Gastroesophageal sphincter (tissue), 4 donors: Measurements from ENCODE around the gene OR5V1. TPM values are rescaled to one million over a fixed set of nuclear protein-coding genes. Genes with fewer than 3 reads are reported as not detected.
"Not testable (repeated sequence)": the region's sequence is repeated elsewhere in the genome, so short reads cannot be mapped to it uniquely, and the experiment has no call there.

ENCODE experiments used
- ATAC-seq: fragments of 150-250 bp; one replicate; pipeline ENCODE4 v1.9.1; 2016; ENCODE audit warnings: mild to moderate bottlenecking, moderate library complexity
- H3K27ac ChIP-seq, 4 donors: fragments of 200-600 bp; sonication (generic) in 3 of 4; 1 replicate in 3 of 4; 2 replicates in 1 of 4; pipeline ENCODE4 v1.5.1; 2016 to 2019
- H3K27me3 ChIP-seq: fragments of 200-600 bp; sonication (generic); one replicate; pipeline ENCODE4 v1.5.1; 2019
- H3K36me3 ChIP-seq, 2 donors: fragments of 200-600 bp; sonication (generic); one replicate each; pipeline ENCODE4 v1.5.1; 2019; ENCODE audit warnings: control low read depth in 1 of 2
- H3K4me1 ChIP-seq, 3 donors: fragments of 200-600 bp; sonication (generic); 1 replicate in 2 of 3; 2 replicates in 1 of 3; pipeline ENCODE4 v1.5.1; 2016 to 2019; ENCODE audit warnings: control low read depth in 2 of 3
- H3K4me3 ChIP-seq, 2 donors: fragments of 200-600 bp; sonication (generic); one replicate each; pipeline ENCODE4 v1.5.1; 2019; ENCODE audit warnings: mild to moderate bottlenecking in 1 of 2, moderate library complexity in 1 of 2
- H3K9me3 ChIP-seq, 3 donors: fragments of 200-600 bp; sonication (generic); one replicate each; pipeline ENCODE4 v1.5.1; 2017 to 2019; ENCODE audit warnings: control low read depth in 2 of 3
- EP300 ChIP-seq: sonication (generic); formaldehyde crosslinking; IDR thresholded peaks from one replicate; pipeline ENCODE4 v1.6.1; 2017; ENCODE audit warnings: antibody characterized with exemption, mild to moderate bottlenecking
- POLR2A ChIP-seq, 2 donors: fragments of 450-650 bp; IDR thresholded peaks; one replicate each; pipeline ENCODE4 v1.6.1; 2017; ENCODE audit warnings: antibody characterized with exemption in 2 of 2, mild to moderate bottlenecking in 2 of 2, moderate library complexity in 1 of 2
- POLR2AphosphoS5 ChIP-seq: sonication (generic); formaldehyde crosslinking; IDR thresholded peaks from one replicate; pipeline ENCODE4 v1.6.1; 2017; ENCODE audit warnings: antibody characterized with exemption
- WGBS, 2 donors: methylation state at CpG; one replicate each; pipeline ENCODE4 v1.1.5; 2018; ENCODE audit warnings: low coverage in 1 of 2; 5-methylcytosine and 5-hydroxymethylcytosine counted together
- total RNA-seq, 4 donors: library from RNA; depleted of rRNA; stranded (reverse); fragments of >200 nt; gene quantifications; one replicate each; pipeline ENCODE4 v1.1.0, GENCODE V29; 2016
- TF ChIP-seq, protein P1 (sequence below), 4 experiments: fragments of 200-600 bp in 2 of 4; fragments of 450-650 bp in 2 of 4; sonication (generic) in 1 of 4; IDR thresholded peaks; one replicate each; pipeline ENCODE4 v1.5.1; 2017 to 2019; ENCODE audit warnings: antibody characterized with exemption in 4 of 4, mild to moderate bottlenecking in 2 of 4, moderate library complexity in 2 of 4

The OR5V1 gene
- total RNA-seq, 4 donors from 2014 or later = not detected

DNA sequence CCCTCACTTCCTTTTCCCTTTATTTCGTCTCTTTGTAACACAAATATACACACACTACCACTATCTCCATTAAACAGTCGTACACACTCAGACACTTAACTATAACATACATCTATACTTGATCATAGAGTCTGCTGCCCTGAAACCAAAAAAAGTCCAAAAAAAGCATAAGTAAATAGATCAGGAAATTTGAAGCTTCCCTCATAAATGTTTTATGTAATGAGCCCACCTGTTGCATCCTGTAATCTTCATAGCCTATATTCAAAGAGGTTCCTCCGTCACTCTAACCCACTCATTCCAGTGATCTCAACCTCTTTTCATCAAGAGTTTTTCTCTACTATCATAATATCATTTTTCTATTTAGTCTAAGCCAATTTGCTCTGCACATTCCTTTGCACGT lies 19.9 kb upstream of the OR5V1 start:
- TF ChIP-seq POLR2AphosphoS5 (no peak), POLR2A (IDR thresholded peaks at IDR 0.05) (no peak), EP300 (no peak)
- TF ChIP-seq, protein P1, sequence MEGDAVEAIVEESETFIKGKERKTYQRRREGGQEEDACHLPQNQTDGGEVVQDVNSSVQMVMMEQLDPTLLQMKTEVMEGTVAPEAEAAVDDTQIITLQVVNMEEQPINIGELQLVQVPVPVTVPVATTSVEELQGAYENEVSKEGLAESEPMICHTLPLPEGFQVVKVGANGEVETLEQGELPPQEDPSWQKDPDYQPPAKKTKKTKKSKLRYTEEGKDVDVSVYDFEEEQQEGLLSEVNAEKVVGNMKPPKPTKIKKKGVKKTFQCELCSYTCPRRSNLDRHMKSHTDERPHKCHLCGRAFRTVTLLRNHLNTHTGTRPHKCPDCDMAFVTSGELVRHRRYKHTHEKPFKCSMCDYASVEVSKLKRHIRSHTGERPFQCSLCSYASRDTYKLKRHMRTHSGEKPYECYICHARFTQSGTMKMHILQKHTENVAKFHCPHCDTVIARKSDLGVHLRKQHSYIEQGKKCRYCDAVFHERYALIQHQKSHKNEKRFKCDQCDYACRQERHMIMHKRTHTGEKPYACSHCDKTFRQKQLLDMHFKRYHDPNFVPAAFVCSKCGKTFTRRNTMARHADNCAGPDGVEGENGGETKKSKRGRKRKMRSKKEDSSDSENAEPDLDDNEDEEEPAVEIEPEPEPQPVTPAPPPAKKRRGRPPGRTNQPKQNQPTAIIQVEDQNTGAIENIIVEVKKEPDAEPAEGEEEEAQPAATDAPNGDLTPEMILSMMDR (IDR thresholded peaks at IDR 0.05) = no peak
- no peaks in the 10 kb centered on the region for H3K4me1 ChIP-seq
- H3K27me3 ChIP-seq = peaks cover 6% of the 10 kb centered on the region
- no peaks in the 10 kb centered on the region for H3K36me3 ChIP-seq
- no peak overlapping the region for H3K27ac ChIP-seq
- H3K9me3 ChIP-seq = no peaks in the 10 kb centered on the region
- ATAC-seq = no peak
- WGBS, 2 donors = 22 to 39% methylated on average over 4 of the region's 4 CpGs
- no peak overlapping the region for H3K4me3 ChIP-seq

DNA sequence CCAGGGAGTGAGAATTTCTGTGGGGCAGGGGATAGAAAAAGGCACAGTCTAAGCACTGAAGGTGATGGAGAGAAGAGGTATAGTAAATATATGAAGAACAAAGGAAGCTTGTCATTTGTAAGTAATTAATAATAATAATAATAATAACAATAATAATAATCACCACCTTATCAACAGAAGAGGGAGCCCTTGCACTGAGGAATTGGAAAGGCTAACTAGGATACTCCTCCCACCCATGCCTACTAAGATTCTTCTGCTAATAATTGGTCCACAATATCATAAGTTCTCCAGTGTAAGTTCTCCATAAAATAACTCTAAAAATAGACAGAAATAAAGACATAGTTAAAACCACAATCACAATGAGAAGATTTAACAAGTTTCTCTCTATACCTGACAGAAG lies 7.3 kb upstream of the OR5V1 start:
- ATAC-seq = no peak
- Histone ChIP-seq H3K36me3 (no peaks in the 10 kb centered on the region), H3K4me1 (no peaks in the 10 kb centered on the region), H3K4me3 (no peak overlapping the region), H3K27me3 (no peaks in the 10 kb centered on the region), H3K9me3 (no peaks in the 10 kb centered on the region), H3K27ac (no peak overlapping the region)
- TF ChIP-seq POLR2A (IDR thresholded peaks at IDR 0.05) = no peak
- no peak for TF ChIP-seq POLR2AphosphoS5
- no peak for TF ChIP-seq EP300
- TF ChIP-seq, protein P1 (IDR thresholded peaks at IDR 0.05) = no peak

- TF ChIP-seq POLR2A (IDR thresholded peaks at IDR 0.05) = no peak
- TF ChIP-seq, protein P1 (IDR thresholded peaks at IDR 0.05) = no peak
- no peak for TF ChIP-seq EP300
- no peak for TF ChIP-seq POLR2AphosphoS5
- Histone ChIP-seq H3K4me1 (no peaks in the 10 kb centered on the region), H3K27ac (no peak within 1 kb of the TSS), H3K27me3 (no peaks in the 10 kb centered on the region), H3K4me3 (no peak within 1 kb of the TSS), H3K9me3 (no peaks in the 10 kb centered on the region), H3K36me3 (no peaks in the 10 kb centered on the region)
- ATAC-seq = no peak
- WGBS, 2 donors = 93 to 100% methylated on average over 1 of the region's 1 CpG
Observed at GRCh38 chr6:29375191-29375590, 6.5 kb upstream of the OR5V1 start, which contains the start of gene OR12D3. OR12D3 (minus strand) TSS chr6:29375291; CDS start chr6:29375287, 4 bp downstream.

- TF ChIP-seq EP300 (no peak), POLR2AphosphoS5 (no peak), POLR2A (IDR thresholded peaks at IDR 0.05) (no peak)
- TF ChIP-seq, protein P1 (IDR thresholded peaks at IDR 0.05) = no peak
- Histone ChIP-seq H3K4me3 (no peak overlapping the region), H3K27ac (no peak overlapping the region), H3K4me1 (no peaks in the 10 kb centered on the region), H3K36me3 (no peaks in the 10 kb centered on the region), H3K27me3 (peaks cover 4% of the 10 kb centered on the region), H3K9me3 (peaks cover 0 to 1% (median 0%) of the 10 kb centered on the region in 3 donors)
- 73% methylated on average over 1 of the region's 1 CpG; no CpG with 5 or more reads in 1 of the 2 donors for WGBS, 2 donors
- no peak for ATAC-seq
Observed at GRCh38 chr6:29355603-29356002, 13.1 kb downstream of the OR5V1 start.

- Histone ChIP-seq H3K36me3 (no peaks in the 10 kb centered on the region), H3K4me1 (no peaks in the 10 kb centered on the region), H3K4me3 (no peak overlapping the region), H3K27me3 (peaks cover 4% of the 10 kb centered on the region), H3K9me3 (peaks cover 0 to 6% (median 0%) of the 10 kb centered on the region in 3 donors), H3K27ac (no peak overlapping the region)
- ATAC-seq = no peak
- TF ChIP-seq EP300 (no peak), POLR2A (IDR thresholded peaks at IDR 0.05) (no peak), POLR2AphosphoS5 (no peak)
- TF ChIP-seq, protein P1 (IDR thresholded peaks at IDR 0.05) = no peak
Observed at GRCh38 chr6:29354980-29355379, 13.7 kb downstream of the OR5V1 start.

DNA sequence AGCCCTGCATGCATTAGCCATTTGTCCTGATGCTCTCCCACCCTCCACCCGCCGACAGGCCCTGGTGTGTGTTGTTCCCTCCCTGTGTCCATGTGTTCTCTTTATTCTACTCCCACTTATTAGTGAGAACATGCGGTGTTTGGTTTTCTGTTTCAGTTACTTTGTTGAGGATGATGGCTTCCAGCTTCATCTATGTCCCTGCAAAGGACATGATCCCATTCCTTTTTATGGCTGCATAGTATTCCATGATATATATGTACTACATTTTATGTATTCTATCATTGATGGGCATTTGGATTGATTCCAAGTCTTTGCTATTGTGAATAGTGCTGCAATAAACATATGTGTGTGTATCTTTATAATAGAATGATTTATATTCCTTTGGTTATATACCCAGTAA lies 19.3 kb downstream of the OR5V1 start:
- not testable (repeated sequence) for H3K9me3 ChIP-seq, H3K27me3 ChIP-seq, ATAC-seq, H3K4me3 ChIP-seq, H3K27ac ChIP-seq, H3K4me1 ChIP-seq, H3K36me3 ChIP-seq
- WGBS, 2 donors = 92 to 97% methylated on average over 2 to 3 of the region's 3 CpGs
